A549 treated with GW870086 at 1 μM for 4 hours (cell line): ENCODE measurements around the gene HTR3E. TPM values are rescaled to one million over a fixed set of nuclear protein-coding genes. Genes with fewer than 3 reads are reported as not detected.

Source experiments
- total RNA-seq: library from RNA; stranded (reverse); fragments of 200-300 nt; extraction: Qiagen RNA extraction; gene quantifications from 5 replicates; pipeline ENCODE4 v1.2.3, GENCODE V29; 2022; ENCODE audit warnings: low read depth

Gene HTR3E
- total RNA-seq, result not detected in 5 replicates

GRCh38 chr3:184096811-184097383 lies at the start of gene HTR3E:
HTR3E (plus strand) TSS chr3:184097064; CDS start chr3:184097530, 466 bp downstream.

GRCh38 chr3:184052767-184053166 lies 44.1 kb upstream of the HTR3E start, which contains the start of gene HTR3C:
HTR3C (plus strand) TSS chr3:184053047; CDS start chr3:184053081, 34 bp downstream.

GRCh38 chr3:184135149-184135910 lies 38.5 kb downstream of the HTR3E start, which contains the start of gene EIF2B5:
EIF2B5 (plus strand) TSS chr3:184135358; CDS start chr3:184135386, 28 bp downstream.

GRCh38 chr3:184154885-184155643 lies 58.2 kb downstream of the HTR3E start, which contains the start of gene DVL3:
DVL3 (plus strand) TSS chr3:184155377; CDS start chr3:184155636, 259 bp downstream.

Other genes with a start within 250 kb of the HTR3E start
- gene PARL, start 212.2 kb upstream of the HTR3E start, total RNA-seq, result 64.6 to 75.1 TPM (median 68.8 TPM) in 5 replicates
- gene ABCC5, start 79.2 kb upstream of the HTR3E start, total RNA-seq, result 12.1 to 17.6 TPM (median 16.2 TPM) in 5 replicates
- not detected in 5 replicates for gene HTR3D, start 65.3 kb upstream of the HTR3E start, total RNA-seq
- gene HTR3C, start 44.0 kb upstream of the HTR3E start, total RNA-seq, result not detected in 5 replicates
- 25.0 to 31.4 TPM (median 27.9 TPM) in 5 replicates for gene EIF2B5, start 38.3 kb downstream of the HTR3E start, total RNA-seq
- 17.8 to 25.7 TPM (median 24.7 TPM) in 5 replicates for gene DVL3, start 58.3 kb downstream of the HTR3E start, total RNA-seq
- 286 to 311 TPM (median 306 TPM) in 5 replicates for gene AP2M1, start 77.8 kb downstream of the HTR3E start, total RNA-seq
- gene ABCF3, start 89.1 kb downstream of the HTR3E start, total RNA-seq, result 29.7 to 34.8 TPM (median 32.7 TPM) in 5 replicates
- 0.33 to 0.62 TPM (median 0.52 TPM) in 5 replicates for gene VWA5B2, start 132.5 kb downstream of the HTR3E start, total RNA-seq
- 61.0 to 74.5 TPM (median 68.7 TPM) in 5 replicates for gene ALG3, start 151.9 kb downstream of the HTR3E start, total RNA-seq
- 8.7 to 13.2 TPM (median 12.4 TPM) in 5 replicates for gene EEF1AKMT4, start 152.6 kb downstream of the HTR3E start, total RNA-seq
- 0.80 to 1.7 TPM (median 1.4 TPM) in 5 replicates for gene CAMK2N2, start 164.5 kb downstream of the HTR3E start, total RNA-seq
- not detected in 5 replicates for gene ECE2, start 179.0 kb downstream of the HTR3E start, total RNA-seq
- gene PSMD2, start 202.2 kb downstream of the HTR3E start, total RNA-seq, result 281 to 370 TPM (median 301 TPM) in 5 replicates
- gene EIF4G1, start 217.5 kb downstream of the HTR3E start, total RNA-seq, result 254 to 267 TPM (median 261 TPM) in 5 replicates
- 9.1 to 12.0 TPM (median 11.5 TPM) in 5 replicates for gene FAM131A, start 240.5 kb downstream of the HTR3E start, total RNA-seq